ENCODE results near the gene KCTD8. TPM values are rescaled to one million over a fixed set of nuclear protein-coding genes. Genes with fewer than 3 reads are reported as not detected.

The KCTD8 gene
- total RNA-seq, 2 donors from 2014 or later: 0.26 TPM; not detected in 1

DNA sequence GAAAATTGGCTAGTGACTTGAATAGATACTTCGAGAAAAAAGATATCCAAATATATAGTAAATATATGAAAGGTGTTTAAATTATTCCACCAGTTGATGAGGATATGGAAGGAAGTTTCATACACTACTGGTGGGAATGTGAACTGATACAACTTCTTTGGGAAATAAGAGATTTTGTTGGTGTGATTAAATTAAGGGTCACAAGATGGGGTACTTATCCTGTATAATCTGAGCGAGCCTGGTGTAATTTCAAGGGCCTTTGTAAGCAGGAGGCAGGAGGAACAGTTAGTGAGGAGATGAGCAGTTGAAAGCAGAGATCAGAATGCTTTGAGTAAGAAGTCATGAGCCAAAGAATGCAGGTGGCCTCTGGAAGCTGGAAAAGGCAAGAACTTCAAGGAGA is 192.2 kb downstream of the KCTD8 start:
- Histone ChIP-seq H3K36me3 (replicated peaks in 1 of 2; ENCODE audit: insufficient read depth in 1 of 2, low read depth in 2 of 2) (no peaks in the 10 kb centered on the region), H3K27me3 (no peaks in the 10 kb centered on the region), H3K27ac (no peak overlapping the region), H3K4me1 (no peaks in the 10 kb centered on the region), H3K9me3 (no peaks in the 10 kb centered on the region), H3K4me3 (no peak overlapping the region)
- intact Hi-C loops (cut with DNase I): no loop called here
- ATAC-seq (no peak), DNase-seq (no peak)
- TF ChIP-seq POLR2A (IDR thresholded peaks at IDR 0.05): no peak
- TF ChIP-seq, protein P1, sequence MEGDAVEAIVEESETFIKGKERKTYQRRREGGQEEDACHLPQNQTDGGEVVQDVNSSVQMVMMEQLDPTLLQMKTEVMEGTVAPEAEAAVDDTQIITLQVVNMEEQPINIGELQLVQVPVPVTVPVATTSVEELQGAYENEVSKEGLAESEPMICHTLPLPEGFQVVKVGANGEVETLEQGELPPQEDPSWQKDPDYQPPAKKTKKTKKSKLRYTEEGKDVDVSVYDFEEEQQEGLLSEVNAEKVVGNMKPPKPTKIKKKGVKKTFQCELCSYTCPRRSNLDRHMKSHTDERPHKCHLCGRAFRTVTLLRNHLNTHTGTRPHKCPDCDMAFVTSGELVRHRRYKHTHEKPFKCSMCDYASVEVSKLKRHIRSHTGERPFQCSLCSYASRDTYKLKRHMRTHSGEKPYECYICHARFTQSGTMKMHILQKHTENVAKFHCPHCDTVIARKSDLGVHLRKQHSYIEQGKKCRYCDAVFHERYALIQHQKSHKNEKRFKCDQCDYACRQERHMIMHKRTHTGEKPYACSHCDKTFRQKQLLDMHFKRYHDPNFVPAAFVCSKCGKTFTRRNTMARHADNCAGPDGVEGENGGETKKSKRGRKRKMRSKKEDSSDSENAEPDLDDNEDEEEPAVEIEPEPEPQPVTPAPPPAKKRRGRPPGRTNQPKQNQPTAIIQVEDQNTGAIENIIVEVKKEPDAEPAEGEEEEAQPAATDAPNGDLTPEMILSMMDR (IDR thresholded peaks at IDR 0.05): no peak
- WGBS, 2 donors: 42 to 50% methylated on average over 2 of the region's 2 CpGs

DNA sequence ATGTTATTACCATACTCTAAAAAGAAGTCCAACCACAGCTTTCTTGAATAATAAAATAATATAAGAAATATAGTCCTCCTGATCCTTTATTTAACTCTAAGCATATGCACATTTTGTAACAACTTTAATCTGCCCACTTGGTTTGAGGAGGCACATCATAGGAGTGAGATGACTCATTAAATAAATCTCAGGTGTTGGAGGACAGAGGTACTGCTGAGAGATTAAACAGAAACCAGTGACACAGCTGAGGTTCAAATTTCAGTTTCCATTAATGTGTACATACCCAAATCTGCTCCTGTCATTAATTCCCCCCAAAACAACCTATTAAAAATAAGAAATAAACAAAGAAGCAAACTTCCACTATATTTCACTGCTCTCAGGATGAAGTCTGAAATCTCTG is 211.0 kb downstream of the KCTD8 start:
- no peak for ATAC-seq
- intact Hi-C loops (cut with DNase I): no loop called here
- no peak overlapping the region for H3K27ac ChIP-seq

DNA sequence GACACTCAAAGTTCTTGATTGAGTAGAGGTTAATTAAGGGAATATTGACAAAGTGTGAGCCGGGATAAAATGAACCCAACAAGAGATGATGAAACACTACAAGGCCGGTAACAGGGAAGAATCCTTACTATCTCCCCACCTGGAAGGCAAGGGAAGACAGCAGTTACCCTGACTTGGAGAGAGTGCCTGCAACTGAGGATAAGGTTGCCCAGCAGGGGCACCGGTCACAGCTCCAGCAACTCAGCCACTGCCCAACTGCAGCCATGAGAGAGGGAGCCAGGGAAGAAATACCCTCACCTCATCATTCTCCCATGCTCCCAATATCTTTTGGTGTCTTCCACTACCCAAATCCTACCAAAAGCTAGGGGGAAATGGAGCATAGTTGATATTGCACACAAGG is 212.7 kb downstream of the KCTD8 start:
- no peak for TF ChIP-seq POLR2A (IDR thresholded peaks at IDR 0.05)
- TF ChIP-seq, protein P1 (IDR thresholded peaks at IDR 0.05): no peak
- H3K4me3 ChIP-seq: no peak overlapping the region
- intact Hi-C loops (cut with DNase I): no loop called here
- DNase-seq: no peak
- no peak for ATAC-seq
- WGBS, 2 donors: 48 to 51% methylated on average over 3 of the region's 3 CpGs
- no peak overlapping the region for H3K27ac ChIP-seq
- H3K27me3 ChIP-seq: no peaks in the 10 kb centered on the region
- no peaks in the 10 kb centered on the region for H3K36me3 ChIP-seq (replicated peaks in 1 of 2; ENCODE audit: insufficient read depth in 1 of 2, low read depth in 2 of 2)
- H3K4me1 ChIP-seq: no peaks in the 10 kb centered on the region
- no peaks in the 10 kb centered on the region for H3K9me3 ChIP-seq

More for the DNA sequence above, 211.0 kb downstream of the KCTD8 start:
- Histone ChIP-seq H3K36me3 (replicated peaks in 1 of 2; ENCODE audit: insufficient read depth in 1 of 2, low read depth in 2 of 2) (no peaks in the 10 kb centered on the region), H3K4me3 (no peak overlapping the region), H3K9me3 (no peaks in the 10 kb centered on the region), H3K27me3 (no peaks in the 10 kb centered on the region), H3K4me1 (no peaks in the 10 kb centered on the region)
- TF ChIP-seq, protein P1 (IDR thresholded peaks at IDR 0.05): no peak
- no peak for TF ChIP-seq POLR2A (IDR thresholded peaks at IDR 0.05)
- no peak for DNase-seq

DNA sequence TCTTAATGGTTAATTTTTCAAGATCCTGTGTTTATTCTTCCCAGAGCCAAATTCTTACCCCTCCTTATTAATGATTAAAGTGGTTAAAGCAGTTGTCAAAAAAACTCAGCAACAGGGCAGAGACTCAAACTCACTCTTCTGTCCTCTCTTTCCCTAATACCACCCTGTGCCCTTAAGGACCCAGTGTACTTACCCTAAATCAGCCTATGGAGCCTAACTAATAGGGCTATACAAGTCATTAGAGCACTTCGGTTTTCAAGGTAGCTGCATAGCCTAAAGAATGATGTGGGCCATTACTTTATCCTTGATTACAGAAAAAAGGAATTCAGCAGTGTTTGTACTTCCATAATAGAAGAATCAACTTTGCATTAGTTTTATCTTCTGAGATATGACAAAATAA is 216.3 kb downstream of the KCTD8 start:
- ATAC-seq (no peak), DNase-seq (no peak)
- 11 to 13% methylated on average over 1 of the region's 1 CpG for WGBS, 2 donors
- Histone ChIP-seq H3K4me1 (no peaks in the 10 kb centered on the region), H3K9me3 (no peaks in the 10 kb centered on the region), H3K36me3 (replicated peaks in 1 of 2; ENCODE audit: insufficient read depth in 1 of 2, low read depth in 2 of 2) (no peaks in the 10 kb centered on the region), H3K27me3 (no peaks in the 10 kb centered on the region), H3K4me3 (no peak overlapping the region), H3K27ac (no peak overlapping the region)
- TF ChIP-seq POLR2A (IDR thresholded peaks at IDR 0.05): no peak
- TF ChIP-seq, protein P1 (IDR thresholded peaks at IDR 0.05): no peak
- intact Hi-C loops (cut with DNase I): no loop called here

DNA sequence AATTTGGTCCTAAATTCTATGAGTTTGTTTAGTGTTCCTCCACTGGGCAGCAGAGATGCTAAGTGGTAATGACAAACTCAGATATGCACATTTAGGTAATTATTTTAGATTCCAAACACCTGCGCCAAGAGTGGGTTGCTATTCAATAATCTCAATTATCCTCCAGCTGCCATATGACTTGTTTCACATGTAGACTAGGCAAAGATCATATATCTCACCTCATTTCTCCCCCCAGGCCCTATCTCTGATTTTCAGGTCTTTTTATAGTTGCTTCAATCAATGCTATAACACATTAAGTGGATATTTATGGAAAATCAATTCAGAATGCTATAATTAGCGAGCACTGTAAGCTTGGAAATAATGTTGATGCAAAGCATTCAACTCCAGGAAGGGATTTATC is 217.6 kb downstream of the KCTD8 start:
- WGBS, 2 donors: 45 to 53% methylated on average over 2 of the region's 2 CpGs
- no peaks in the 10 kb centered on the region for H3K9me3 ChIP-seq
- H3K4me1 ChIP-seq: no peaks in the 10 kb centered on the region
- no peak for DNase-seq
- no peak for TF ChIP-seq POLR2A (IDR thresholded peaks at IDR 0.05)
- TF ChIP-seq, protein P1 (IDR thresholded peaks at IDR 0.05): no peak
- no peak for ATAC-seq
- no peak overlapping the region for H3K4me3 ChIP-seq
- intact Hi-C loops (cut with DNase I): no loop called here
- no peaks in the 10 kb centered on the region for H3K27me3 ChIP-seq
- no peaks in the 10 kb centered on the region for H3K36me3 ChIP-seq (replicated peaks in 1 of 2; ENCODE audit: insufficient read depth in 1 of 2, low read depth in 2 of 2)
- H3K27ac ChIP-seq: no peak overlapping the region
